ENCODE measurements around the gene BPHL.
"Not testable (repeated sequence)": the region's sequence is repeated elsewhere in the genome, so short reads cannot be mapped to it uniquely, and the experiment has no call there.

BPHL gene

GRCh38 chr6:3194535-3195419 is 76.3 kb downstream of the BPHL start:
- no peak overlapping the region for H3K27ac ChIP-seq
- no peaks in the 10 kb centered on the region for H3K27me3 ChIP-seq
- intact Hi-C loops (cut with DNase I; ENCODE audit: low total_unique reads), result no loop called here
- H3K4me1 ChIP-seq, result peaks cover 0 to 6% (median 0%) of the 10 kb centered on the region in 4 donors
- TF ChIP-seq CTCF (IDR thresholded peaks at IDR 0.05), result no peak
- H3K36me3 ChIP-seq, result no peaks in the 10 kb centered on the region
- DNase-seq, result no peak
- H3K9me3 ChIP-seq, result no peaks in the 10 kb centered on the region
- H3K4me3 ChIP-seq, result no peak overlapping the region

DNA sequence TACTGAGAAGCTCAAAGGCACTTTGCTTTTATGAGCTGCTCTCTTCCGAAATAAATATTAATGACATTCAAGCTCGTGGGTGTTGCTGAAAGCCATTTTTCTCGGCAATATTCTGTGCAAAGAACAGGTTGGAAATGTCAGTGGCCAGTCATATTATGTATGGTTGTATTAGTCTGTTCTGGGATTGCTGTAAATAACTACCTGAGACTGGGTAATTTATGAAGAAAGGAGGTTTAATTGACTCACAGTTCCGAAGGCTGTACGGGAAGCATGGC is 76.8 kb downstream of the BPHL start:
- Histone ChIP-seq H3K9me3 (no peaks in the 10 kb centered on the region), H3K27me3 (no peaks in the 10 kb centered on the region), H3K27ac (no peak overlapping the region), H3K4me3 (no peak overlapping the region), H3K4me1 (peaks cover 0 to 6% (median 0%) of the 10 kb centered on the region in 4 donors), H3K36me3 (no peaks in the 10 kb centered on the region)
- no peak for TF ChIP-seq CTCF (IDR thresholded peaks at IDR 0.05)
- intact Hi-C loops (cut with DNase I; ENCODE audit: low total_unique reads), result no loop called here
- DNase-seq, result no peak

GRCh38 chr6:3195695-3196497 is 77.4 kb downstream of the BPHL start:
- intact Hi-C loops (cut with DNase I; ENCODE audit: low total_unique reads), result no loop called here
- Histone ChIP-seq H3K4me1 (peaks cover 0 to 6% (median 0%) of the 10 kb centered on the region in 4 donors), H3K4me3 (no peak overlapping the region), H3K36me3 (no peaks in the 10 kb centered on the region), H3K9me3 (no peaks in the 10 kb centered on the region), H3K27ac (no peak overlapping the region), H3K27me3 (no peaks in the 10 kb centered on the region)
- DNase-seq, result no peak
- no peak for TF ChIP-seq CTCF (IDR thresholded peaks at IDR 0.05)

DNA sequence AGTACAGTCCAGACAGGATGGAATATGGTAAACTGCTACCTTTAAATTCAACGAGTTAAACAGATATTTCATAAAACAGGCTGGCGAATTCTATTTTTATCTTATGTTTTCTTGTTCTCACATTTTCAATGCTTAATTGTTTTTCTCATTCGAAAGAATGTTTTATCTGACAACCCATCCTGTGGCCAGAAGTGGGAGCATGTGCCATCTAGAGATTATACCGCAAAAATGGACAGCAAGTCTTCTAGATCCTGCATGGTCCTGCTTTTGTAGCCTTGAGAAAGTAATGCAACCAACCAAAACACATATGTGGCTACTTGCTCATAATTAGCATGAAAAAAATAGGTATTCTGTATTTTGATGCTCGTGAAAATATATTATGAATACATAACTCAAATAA is 78.3 kb downstream of the BPHL start:
- H3K4me3 ChIP-seq, result no peak overlapping the region
- intact Hi-C loops (cut with DNase I; ENCODE audit: low total_unique reads), result no loop called here
- no peaks in the 10 kb centered on the region for H3K27me3 ChIP-seq
- no peaks in the 10 kb centered on the region for H3K9me3 ChIP-seq
- H3K36me3 ChIP-seq, result no peaks in the 10 kb centered on the region
- no peak overlapping the region for H3K27ac ChIP-seq
- DNase-seq, result no peak
- no peak for TF ChIP-seq CTCF (IDR thresholded peaks at IDR 0.05)
- H3K4me1 ChIP-seq, result peaks cover 0 to 6% (median 0%) of the 10 kb centered on the region in 4 donors

GRCh38 chr6:3197734-3198133 is 79.2 kb downstream of the BPHL start:
- H3K4me3 ChIP-seq; H3K4me1 ChIP-seq; DNase-seq; H3K27me3 ChIP-seq; H3K27ac ChIP-seq; H3K9me3 ChIP-seq; H3K36me3 ChIP-seq; intact Hi-C loops (cut with DNase I; ENCODE audit: low total_unique reads): not testable (repeated sequence)

DNA sequence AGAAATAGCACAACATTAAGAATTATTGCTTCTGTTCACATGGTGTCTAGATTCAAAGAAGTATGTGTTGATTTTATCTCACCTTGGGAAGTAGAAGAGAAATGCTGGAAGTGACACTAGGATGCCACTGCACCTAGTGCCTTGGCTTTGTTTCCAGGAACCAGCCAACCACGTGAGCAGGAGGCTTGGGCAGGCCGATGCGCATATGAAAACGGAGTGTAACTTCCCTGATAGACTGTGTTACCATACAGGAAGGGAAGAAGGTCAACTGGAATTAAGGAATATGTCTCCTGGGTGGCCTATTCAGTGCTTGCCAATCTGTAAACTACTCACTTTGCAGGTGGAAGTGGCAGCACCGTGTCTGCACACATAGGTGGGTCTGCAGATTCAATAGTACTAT is 80.9 kb downstream of the BPHL start:
- intact Hi-C loops (cut with DNase I; ENCODE audit: low total_unique reads), result no loop called here
- Histone ChIP-seq H3K36me3 (no peaks in the 10 kb centered on the region), H3K4me3 (no peak overlapping the region), H3K27ac (no peak overlapping the region), H3K4me1 (peaks cover 0 to 6% (median 0%) of the 10 kb centered on the region in 4 donors), H3K27me3 (no peaks in the 10 kb centered on the region), H3K9me3 (peaks cover 0 to under 1% (median 0%) of the 10 kb centered on the region in 3 donors)
- no peak for TF ChIP-seq CTCF (IDR thresholded peaks at IDR 0.05)
- DNase-seq, result no peak

Measured in tibial artery (tissue), 4 donors.